22Rv1 (cell line): ENCODE data around the gene HCK.
"Not testable (repeated sequence)": the region's sequence is repeated elsewhere in the genome, so short reads cannot be mapped to it uniquely, and the experiment has no call there.

Experiments used
- H3K27ac ChIP-seq: fragments of 450-650 bp; 2 replicates; pipeline ENCODE4 v1.5.1; 2017
- CTCF ChIP-seq: fragments of 450-650 bp; IDR thresholded peaks from 2 replicates; pipeline ENCODE4 v1.5.1; 2017; ENCODE audit warnings: mild to moderate bottlenecking
- ZFX ChIP-seq: fragments of 450-650 bp; IDR thresholded peaks from 2 replicates; pipeline ENCODE4 v1.6.1; 2017; ENCODE audit warnings: antibody characterized with exemption, borderline replicate concordance

Gene HCK

GRCh38 chr20:32028647-32029372 lies 23.2 kb upstream of the HCK start:
- TF ChIP-seq CTCF, result no peak
- TF ChIP-seq ZFX, result no peak
- no peak overlapping the region for H3K27ac ChIP-seq

- TF ChIP-seq CTCF, result no peak
- TF ChIP-seq ZFX, result no peak
- H3K27ac ChIP-seq, result no peak overlapping the region
Measured at GRCh38 chr20:32029561-32029960, 22.5 kb upstream of the HCK start.

GRCh38 chr20:32031007-32031958 lies 20.8 kb upstream of the HCK start:
- no peak overlapping the region for H3K27ac ChIP-seq
- TF ChIP-seq ZFX (no peak), CTCF (peak; percentile 97)

GRCh38 chr20:32033316-32033715 lies 18.7 kb upstream of the HCK start:
- TF ChIP-seq CTCF (no peak), ZFX (no peak)
- H3K27ac ChIP-seq, result no peak overlapping the region

GRCh38 chr20:32033721-32034120 lies 18.3 kb upstream of the HCK start:
- H3K27ac ChIP-seq, result not testable (repeated sequence)

GRCh38 chr20:32034581-32035425 lies 17.2 kb upstream of the HCK start:
- H3K27ac ChIP-seq, result no peak overlapping the region
- TF ChIP-seq ZFX (no peak), CTCF (peak; percentile 26; the same call in 1 of the 2 replicates)

- TF ChIP-seq CTCF (0 out of 2 replicates have a peak, but pooled peaks have one; percentile 0), ZFX (no peak)
- no peak overlapping the region for H3K27ac ChIP-seq
Measured at GRCh38 chr20:32035426-32035779, 16.6 kb upstream of the HCK start.
